Stimulated activated CD4-positive, alpha-beta T cell treated with anti-CD3 and anti-CD28 coated beads, Interleukin-1b, Interleukin-23, amount 100 ng/mL, for 48 hours (primary cell): Measurements from ENCODE around the gene GSS.

ENCODE experiments used
- DNase-seq: peaks from one replicate; pipeline ENCODE4 v3.0.0-alpha.2; 2020

Gene GSS

DNA sequence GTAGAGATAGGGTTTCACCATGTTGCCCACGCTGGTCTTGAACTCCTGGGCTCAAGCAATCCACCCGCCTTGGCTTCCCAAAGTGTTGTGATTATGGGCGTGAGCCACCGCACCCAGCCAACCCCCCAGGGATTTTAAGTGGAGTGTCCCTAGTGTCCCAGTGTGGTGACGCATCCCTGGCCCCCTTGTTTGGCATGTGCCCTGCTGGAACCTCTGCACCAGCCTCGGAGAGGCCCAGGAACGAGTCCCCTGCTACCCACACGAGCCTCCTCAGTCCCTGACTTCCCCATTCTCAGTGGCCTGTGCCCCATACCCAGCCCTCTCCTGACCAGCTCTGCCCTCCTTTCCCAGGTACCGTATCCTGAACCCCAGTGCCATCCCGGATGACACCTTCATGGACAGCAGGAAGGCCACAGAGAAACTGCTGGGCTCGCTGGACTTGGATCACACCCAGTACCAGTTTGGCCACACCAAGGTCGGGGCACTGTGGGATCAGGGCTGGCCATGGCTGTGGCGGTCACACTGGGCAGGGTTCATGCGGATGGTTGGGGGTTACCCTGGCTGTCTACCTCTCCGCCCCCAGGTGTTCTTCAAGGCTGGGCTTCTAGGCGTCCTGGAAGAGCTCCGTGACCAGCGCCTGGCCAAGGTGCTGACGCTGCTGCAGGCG is 37.3 kb upstream of the GSS start:
- DNase-seq: no peak

DNA sequence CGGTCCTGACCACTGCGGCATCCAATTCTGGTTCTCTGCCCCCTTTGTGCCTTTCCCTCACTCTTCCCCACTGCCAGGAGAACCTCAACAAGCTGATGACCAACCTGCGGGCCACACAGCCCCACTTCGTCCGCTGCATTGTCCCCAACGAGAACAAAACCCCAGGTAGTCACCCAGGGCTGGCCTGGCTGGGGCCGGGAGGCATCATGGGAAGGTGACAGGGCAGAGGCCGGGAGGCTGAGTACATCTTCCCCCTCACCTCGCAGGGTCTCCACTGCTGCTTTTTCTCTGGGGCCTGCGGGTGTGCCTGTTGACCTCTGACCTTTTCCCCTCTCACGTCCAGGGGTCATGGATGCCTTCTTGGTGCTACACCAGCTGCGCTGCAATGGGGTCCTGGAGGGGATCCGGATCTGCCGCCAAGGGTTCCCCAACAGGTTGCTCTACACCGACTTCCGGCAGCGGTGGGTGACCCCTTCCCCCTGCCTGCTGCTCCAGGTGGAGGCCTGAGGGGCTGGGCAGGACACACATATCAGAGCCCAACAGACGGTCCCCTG is 35.1 kb upstream of the GSS start:
- no peak for DNase-seq

DNA sequence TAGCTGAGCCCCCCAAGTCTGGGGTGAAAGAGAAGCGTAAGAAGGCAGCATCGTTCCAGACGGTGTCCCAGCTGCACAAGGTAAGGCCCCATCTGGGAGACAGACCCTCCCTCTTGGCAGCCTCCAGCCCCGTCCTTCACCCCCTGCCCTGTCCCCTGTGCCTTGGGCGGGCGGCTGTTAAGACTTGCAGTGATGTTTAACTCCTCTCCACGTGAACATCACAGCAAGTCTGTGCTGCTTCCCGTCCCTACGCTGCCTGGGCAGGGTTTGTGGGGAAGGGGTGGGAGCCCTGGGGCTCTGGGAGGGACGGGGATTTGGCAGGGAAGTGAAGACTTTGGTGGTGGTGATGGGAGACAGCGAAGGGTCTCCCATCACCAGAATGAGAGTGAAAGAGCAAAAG is 34.6 kb upstream of the GSS start:
- no peak for DNase-seq

DNA sequence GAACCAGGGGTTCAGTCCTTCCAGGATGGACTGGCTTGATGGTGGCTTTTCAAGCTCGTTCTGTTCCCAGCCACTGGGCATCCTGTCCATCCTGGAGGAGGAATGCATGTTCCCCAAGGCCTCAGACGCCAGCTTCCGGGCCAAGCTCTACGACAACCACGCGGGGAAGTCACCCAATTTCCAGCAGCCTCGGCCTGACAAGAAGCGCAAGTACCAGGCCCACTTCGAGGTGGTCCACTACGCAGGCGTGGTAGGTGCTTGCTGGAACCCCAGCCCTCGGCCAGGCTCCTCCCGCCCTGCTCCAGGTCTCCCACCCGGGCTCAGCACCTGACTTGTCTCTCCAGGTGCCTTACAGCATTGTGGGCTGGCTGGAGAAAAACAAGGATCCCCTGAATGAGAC is 34.1 kb upstream of the GSS start:
- DNase-seq: no peak

DNA sequence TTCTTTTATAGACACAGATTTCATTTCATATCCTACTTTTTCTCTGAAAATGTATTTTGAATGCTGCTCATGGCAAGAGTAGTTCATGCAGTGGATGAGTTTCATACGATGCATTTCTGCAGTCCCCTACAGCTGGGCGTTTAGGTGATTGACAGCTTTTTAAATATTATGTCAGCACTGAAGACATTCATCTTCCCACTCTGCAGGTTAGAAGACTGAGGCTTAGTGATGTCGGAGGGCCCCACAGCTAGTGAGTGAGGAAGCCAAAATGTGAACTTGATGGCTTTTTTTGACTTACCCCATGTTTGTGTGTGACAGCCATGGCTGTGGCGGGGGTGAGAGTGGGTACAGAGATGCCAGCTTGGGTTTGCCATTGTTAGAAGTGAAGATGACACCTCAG is 33.5 kb upstream of the GSS start:
- DNase-seq: no peak

DNA sequence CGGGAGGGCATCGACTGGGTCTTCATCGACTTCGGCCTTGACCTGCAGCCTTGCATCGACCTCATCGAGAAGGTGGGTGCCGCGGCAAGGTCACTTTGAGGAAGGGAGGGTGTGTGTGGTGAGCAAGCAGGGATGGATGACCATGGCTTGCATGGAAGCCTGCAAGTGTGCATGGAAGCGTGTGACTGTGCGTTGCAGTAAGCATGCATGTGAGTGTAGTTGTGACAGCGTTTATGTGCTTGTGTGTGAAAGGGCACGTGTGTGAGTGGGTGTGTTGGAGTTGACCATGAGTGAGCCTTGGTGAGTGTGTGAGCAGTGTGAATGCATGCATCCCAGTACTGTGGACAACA is 32.6 kb upstream of the GSS start:
- no peak for DNase-seq

DNA sequence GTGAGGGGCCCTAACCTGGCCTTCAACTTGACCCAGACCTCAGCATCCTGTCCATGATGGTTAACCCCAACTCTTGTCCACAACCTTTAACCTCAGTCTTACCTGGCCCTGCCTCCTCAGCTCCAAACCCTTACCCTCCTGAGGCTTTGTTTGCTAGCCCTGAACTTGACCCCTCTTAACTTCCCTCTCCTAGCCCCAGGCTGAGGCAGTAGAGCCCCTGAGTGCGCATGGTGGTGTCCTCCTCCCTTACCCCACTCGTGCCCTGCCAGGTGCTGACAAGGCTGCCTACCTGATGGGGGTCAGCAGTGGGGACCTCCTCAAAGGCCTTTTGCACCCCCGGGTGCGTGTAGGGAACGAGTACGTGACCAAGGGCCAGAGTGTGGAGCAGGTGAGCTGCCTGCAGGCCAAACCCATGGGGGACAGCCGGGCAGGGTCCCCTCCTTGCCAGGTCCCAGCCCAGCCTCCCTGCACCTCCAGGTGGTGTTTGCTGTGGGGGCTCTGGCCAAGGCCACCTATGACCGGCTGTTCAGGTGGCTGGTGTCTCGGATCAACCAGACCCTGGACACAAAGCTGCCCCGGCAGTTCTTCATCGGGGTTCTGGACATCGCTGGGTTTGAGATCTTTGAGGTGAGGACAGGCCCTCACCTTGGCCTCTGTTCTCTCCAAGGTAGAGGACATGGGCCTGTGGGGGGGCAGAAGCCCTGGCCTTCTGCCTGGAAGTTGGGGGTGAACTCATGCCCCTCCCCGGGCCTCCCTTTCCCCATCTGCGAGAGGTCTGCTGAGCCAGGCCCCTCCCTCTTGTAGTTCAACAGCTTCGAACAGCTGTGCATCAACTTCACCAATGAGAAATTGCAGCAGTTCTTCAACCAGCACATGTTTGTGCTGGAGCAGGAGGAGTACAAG is 31.9 kb upstream of the GSS start:
- DNase-seq: no peak

DNA sequence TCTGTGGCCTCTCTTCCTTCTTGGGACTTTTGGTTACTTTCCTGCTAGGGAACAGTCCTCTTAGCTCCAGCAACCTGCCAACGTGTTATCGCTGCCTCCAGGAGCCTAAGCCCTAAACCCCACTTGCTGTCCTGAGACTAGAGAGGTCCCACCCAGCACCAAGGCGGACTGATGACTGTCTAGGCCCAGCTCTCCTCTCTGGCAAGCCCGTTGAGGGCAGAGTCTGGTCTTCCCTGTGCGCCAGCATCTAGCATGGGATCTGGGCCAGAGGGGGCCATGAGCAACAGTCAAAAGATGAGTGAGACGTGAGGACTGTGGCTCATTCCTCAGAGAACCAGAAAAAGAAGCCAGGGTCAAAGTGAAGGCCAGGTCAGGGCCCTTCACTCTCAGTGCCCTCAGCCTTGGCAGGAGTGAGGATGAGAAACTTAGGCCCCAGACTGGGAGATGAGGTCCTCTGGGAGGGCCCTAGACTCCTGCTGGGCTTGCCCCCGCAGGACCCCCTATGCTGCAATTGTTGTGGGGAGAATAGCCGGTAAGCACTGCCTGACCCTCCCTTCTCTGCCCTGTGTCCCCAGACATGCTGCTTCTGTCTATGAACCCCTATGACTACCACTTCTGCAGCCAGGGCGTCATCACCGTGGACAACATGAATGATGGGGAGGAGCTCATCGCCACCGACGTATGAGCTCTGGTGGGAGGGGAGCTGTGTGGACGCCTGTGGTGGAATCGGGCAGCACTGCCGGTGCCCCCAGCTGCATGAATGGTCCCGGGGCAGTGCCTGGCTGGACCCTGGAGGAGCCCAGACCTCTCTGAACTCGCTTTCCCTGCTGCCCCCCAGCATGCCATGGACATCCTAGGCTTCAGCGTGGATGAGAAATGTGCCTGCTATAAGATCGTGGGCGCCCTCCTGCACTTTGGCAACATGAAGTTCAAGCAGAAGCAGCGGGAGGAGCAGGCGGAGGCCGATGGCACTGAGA is 31.0 kb upstream of the GSS start:
- no peak for DNase-seq

DNA sequence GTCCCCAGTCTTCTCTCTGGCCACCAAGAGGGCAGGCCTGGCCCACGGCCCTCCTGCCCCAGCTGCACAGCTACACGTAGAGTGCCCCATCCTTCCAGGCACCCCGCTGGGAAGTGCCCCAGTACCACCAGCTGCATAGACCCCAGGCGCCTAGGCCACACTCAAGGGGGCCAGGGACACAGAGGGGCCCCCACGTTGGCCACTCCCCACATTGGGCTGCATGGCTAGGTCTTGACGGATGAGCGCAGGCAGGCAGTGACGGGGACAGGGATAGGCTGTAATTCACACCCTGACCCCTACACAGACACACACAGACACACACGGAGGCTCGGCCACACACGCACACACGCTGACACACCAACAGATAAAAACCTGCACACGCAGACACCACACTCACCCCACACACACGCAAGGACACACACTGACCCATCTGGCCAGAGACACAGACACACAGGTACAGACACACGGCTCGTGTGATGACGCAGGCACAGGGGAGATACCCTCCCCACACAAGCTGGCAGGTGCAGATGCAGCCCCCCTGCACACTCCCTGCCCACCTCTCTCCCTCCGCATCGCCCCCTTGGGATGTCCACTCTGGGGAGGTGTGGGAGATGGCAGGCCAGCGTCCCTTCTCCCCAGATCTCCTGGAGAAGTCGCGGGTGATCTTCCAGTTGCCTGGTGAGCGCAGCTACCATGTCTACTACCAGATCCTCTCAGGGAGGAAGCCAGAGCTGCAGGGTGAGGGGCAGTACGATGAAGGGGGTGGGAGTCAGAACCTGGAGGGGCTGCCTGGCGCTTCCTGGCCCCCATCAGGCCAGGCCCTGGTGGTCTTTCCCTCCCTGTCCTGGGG is 30.1 kb upstream of the GSS start:
- no peak for DNase-seq

DNA sequence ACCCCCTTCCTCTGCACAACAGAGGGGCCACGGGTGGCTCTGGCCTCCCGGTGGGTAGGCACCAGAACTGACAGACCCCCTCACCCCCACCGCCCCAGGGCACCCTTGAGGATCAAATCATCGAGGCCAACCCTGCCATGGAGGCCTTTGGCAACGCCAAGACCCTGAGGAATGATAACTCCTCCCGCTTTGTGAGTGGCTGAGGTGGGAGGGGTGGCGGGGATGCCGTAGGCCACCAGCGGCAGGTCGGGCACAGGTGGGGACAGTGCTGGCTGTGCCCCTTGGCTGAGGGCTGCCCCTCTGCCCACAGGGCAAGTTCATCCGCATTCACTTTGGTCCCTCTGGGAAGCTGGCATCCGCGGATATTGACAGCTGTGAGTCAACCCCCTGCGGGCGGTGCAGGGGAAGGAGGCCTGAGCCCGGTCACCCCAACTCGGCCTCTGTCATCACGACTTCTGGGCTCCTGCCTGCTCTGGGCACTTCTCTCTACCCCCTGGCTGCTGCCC is 29.2 kb upstream of the GSS start:
- no peak for DNase-seq

DNA sequence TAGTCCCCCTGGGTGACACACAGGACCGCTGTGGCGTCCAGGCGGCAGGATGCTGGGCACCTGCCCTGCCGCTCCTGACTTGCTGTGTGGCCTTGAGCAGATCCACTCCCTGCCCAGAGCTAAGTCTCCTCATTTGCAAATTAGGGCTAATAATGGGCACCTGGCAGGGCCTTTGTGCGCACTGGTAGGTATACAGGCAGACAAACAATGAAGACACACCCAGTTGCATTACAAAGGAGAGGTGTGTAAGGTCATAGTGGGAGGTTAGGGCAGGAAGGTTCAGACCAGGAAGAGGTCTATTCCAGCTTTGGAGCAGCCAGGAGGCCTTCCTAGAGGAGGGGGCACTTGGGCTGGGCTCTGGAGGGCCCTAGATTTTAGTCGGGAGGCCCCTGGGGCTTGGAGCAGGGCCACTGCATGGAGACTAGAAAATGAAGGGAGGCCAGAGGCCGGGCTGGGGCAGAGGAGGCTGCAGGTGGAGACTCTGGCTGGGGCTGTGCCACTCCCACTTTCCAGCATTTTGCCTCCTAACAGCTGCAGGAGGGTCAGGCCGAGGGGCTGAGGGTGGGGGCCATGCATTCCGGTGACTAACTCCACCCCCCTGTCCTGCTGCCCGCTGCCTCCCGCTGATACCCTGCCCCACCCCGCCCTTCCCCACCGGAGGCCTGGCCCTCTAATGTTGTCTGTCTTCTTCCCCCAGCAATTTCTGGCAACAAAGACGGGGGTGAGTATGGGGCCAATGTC is 28.6 kb upstream of the GSS start:
- DNase-seq: no peak

DNA sequence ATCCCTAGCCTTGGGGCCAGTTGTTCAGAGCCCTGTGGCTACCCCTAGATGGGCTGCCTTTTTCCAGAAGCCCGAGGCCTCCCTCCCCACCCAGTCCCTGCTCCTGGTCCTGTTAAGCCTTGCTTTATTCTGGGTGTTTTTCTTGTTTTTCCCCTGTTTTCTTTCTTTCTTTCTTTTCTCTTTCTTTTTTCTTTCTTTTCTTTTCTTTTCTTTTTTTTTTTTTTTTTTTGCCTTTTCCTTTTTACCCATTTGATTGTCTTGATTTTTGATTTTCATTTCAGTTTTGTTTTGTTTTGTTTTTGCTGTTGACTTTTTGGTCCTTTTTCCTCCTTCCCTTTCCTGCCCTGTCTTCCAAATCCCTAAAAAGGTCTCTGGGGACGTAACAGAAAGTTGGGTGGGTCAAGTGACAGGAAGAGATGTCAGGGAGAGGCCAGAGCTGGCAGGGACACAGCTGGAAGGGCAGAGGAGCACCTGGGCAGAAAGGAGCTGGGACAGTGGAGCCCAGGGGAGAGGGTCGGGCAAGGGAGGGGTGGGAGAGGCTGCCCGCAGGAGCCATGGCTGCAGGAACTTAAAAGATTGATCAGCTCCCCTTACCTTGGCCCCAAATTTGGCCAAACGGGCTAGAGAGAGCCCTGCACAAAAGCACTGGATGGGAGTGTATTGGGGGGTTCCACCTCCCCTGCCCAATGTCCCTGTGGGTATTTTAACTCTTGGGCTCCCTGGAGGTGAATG is 27.6 kb upstream of the GSS start:
- DNase-seq: no peak

DNA sequence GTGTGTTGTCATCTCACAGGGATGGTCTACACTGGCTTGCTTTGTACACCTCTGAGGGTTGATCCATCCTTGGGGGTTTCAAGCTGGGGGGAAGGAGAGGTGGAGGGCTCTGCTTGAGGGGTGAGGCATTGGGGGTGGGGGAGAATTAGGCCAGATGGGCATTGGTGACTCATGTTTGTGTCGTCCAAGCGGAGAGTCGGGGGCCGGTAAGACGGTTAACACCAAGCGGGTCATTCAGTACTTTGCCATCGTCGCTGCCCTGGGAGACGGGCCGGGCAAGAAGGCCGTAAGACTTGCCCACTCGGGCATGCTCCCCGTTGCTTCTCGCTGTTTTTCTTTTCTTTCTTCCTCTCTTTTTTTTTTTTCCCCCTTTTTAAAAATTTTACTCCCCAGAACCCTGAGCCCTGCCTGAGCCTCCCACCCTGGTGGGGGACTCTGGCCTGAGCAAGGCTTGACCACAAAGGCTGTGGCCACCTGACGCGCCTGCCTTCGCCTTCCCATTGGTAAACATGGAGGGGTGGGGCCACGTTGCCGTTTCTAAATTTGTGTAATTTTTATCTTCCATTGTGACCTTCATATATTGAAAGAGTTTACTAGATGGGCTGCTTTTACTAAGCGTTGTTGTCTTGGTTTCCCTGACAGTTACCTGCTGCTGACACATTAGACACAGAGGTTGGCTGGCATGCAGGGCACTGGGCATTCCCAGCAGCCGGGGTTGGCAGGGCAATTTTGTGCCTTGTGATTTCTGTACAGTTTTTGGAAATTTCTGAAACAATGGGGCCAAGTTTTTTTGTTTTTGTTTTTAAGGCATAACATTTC is 26.9 kb upstream of the GSS start:
- DNase-seq: no peak

DNA sequence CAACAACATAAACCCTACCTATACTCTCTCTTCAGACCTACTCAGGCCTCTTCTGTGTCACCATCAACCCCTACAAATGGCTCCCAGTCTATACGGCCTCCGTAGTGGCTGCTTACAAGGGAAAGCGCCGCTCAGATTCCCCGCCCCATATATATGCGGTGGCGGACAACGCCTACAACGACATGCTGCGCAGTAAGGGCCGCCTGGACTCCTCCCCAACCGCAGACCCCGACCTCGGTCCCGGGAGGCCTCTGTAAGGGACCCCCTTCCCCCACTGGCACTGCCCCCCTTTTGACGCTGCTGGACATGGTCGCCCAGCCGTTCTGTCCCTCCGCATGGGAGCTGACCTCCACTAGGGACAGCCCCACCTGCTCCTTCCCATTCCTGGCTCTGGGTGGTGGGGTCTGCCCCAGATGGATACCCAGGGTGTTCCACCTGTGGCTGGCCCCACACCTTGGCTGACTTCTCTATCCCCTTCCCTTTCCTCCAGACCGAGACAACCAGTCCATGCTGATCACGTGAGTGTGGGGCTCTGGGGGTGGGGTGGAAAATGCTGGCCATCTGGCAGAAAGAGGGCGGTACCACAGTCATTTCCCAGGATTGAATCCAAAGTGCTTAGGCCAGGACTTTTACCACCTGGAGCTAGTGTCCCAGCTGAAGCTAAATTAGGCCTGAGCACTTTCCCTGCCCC is 25.1 kb upstream of the GSS start:
- DNase-seq: no peak

DNA sequence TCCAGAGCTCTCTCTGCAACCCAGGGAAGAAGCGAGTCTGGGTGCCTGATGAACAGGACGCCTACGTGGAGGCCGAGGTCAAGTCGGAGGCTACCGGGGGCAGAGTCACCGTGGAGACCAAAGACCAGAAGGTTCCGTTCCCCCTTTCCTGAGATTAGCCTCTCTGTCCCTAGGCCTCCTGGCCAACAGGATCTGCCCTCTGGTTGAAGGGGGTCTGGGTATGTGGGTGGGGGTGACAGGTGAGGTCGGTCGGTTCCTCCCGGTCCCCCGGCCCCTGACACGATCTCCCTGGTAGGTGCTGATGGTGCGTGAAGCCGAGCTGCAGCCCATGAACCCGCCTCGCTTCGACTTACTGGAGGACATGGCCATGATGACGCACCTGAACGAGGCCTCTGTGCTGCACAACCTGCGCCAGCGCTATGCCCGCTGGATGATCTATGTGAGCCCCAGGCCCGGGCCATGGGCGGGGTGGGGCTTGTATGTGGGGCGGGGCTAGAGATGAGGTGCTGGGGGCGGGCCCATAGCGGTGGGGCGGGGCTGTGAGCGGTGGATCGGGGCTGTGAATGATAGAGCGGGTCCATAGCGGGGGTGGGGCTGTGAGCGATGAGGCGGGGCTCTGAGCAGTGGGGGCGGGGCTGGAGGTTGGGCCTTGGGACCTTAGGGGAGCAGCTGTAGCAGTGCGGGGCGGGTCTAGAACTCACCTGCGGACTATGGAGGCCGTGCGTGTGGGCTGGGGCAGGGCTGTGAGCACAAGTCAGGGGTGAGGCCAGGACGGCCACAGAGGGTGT is 24.0 kb upstream of the GSS start:
- DNase-seq: peak; percentile 22

DNA sequence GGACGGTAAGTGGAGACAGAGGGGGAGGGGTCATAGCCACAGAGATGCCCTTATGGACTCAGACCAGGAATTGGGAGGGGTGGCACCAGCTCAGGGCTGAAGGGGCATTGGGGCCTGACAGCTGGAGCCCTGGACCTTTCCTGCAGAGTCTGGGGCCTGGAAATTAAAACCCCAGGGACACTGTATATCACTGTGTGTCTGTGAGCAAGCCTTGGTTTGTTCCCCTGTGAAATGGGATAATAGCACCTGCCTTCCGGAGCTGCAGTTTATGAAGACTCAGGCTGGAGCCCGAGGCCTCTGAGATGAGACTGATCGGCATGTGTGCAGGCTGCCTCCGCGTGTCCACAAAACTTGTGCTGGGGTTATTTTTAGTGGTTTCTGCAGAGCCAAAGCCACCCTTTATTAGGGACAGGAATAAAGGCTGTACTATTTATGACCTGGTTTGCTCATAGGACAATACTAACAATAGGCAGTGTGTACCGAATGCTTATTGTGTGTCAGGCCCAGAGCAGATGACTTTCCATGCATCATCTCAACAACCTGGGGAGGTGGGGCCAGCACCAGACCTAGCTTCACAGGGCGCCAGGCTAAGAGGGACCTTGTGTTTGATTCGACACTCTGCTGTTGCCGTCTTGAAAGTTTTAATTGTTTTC is 22.6 kb upstream of the GSS start:
- no peak for DNase-seq

DNA sequence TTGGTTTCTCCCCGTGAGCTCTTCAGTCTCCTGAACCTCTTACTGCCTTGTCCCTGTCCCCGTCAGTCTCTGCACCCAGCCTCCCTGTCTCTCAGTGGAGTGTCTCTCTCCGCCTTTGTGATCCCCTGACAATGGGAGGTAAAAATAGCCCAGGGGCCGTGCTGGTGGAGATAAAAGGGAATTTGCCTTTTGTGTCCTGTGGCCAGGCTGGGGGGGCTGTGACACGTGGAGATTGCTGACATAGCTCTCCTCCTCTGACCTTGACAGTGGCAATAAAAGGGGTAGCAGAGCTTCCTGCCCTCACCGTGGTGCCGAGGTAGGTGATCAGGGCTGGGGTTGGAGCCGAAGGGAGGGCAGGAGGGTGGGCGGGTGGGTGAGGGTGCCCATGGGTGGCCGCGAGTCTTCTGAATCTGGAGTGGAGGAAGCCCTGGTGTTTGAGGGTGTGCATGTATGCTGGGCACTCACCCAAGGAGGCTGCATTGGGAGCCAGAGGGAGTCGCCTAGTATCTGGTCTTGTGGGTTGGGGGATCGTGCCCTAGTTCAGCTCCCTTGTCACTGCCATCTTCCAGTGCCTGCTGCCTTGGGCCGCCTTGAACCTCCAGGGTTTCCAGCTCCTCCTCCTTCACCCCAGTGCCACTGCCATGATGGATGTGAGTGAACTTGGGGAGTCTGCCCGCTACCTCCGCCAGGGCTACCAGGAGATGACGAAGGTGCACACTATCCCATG is 21.9 kb upstream of the GSS start:
- no peak for DNase-seq
